HG02623 (cell line): ENCODE measurements around the gene SOD2.
A peak's percentile ranks its signal among the peaks of the same experiment; 100 is the strongest.
"Not testable (repeated sequence)": the region's sequence is repeated elsewhere in the genome, so short reads cannot be mapped to it uniquely, and the experiment has no call there.

Source experiments
- ATAC-seq: cut with Tn5 transposase; IDR thresholded peaks from one replicate; pipeline ENCODE4 v1.9.1; 2021; ENCODE audit warnings: moderate library complexity; ENCODE audit not compliant: unreplicated experiment

The SOD2 gene

DNA sequence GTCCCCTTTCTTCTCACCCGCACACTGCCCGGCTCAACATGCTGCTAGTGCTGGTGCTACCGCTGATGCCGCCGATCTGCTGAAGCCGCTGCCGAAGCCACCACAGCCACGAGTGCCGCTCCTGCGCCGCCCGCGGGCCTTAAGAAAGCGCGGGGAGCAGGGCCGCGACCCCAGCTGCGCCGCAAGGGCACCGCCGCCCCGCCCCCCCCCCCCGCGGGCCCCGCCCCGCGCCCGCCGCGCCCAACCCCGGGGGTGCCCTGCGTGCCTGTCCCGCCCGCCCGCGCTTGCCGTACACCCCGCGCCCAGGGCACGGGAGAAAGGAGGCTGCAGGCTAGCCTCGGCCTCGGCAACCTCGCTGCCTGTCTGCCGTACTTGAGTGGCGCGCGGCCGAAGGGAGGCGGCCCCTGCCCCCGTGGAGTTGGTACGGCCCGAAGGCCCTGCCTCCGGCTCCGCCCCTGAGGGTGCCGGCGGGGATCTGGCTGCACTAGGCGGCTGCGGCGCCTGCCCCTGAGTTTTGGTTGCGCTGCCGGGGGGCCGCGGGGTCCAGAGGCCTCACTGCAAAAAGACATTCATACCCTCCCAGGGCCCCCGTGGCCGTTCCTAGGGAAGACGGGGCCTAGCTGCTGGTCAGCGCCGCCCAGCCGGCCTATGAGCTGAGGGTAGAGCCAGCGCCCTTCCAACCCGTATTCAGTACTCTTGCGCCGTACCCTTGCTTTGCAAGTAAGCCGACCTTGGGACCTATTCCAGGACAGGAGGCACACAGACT lies at the start of gene SOD2:
SOD2 (minus strand) TSS at position 114 of the 766 bp plus-strand sequence; CDS start at position 40, 74 bp downstream.
- peak; percentile 74 for ATAC-seq

DNA sequence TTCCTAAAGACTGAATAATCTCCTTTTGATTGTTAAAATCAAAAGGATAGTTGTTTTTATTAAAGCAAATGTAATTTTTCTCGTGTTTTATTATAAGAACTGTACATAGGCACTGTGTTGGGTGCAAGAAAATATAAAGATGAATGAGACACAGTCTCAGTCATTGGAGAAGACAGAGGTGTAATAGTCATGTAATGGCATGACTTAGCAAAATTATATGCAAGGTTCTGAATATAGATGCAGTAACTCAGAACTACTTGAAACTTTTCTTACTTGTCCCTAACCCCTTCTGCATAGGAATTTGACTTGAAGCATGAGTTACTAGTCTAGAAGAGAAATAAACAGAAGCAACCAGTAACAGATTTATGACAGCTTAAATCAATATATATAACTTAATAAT lies 49.1 kb upstream of the SOD2 start:
- no peak for ATAC-seq

DNA sequence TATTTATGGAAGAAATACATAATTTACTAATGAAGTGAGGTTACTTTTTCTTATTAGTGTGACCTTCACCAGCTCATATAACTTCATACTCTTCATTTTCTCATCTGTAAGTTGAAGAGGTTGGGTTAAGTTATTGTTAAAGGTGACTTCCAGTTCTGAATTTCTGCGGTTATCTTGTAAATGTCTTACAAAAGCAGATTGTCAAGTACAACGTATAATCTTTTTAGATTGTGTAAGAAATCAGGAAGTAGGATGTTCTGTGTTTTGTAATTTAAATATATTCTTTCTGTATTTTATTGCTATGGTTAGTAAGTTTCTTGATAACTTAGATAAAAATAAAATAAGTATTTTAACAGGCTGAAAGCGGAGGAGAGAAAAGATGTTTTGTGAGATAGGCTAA lies 46.3 kb upstream of the SOD2 start:
- no peak for ATAC-seq

DNA sequence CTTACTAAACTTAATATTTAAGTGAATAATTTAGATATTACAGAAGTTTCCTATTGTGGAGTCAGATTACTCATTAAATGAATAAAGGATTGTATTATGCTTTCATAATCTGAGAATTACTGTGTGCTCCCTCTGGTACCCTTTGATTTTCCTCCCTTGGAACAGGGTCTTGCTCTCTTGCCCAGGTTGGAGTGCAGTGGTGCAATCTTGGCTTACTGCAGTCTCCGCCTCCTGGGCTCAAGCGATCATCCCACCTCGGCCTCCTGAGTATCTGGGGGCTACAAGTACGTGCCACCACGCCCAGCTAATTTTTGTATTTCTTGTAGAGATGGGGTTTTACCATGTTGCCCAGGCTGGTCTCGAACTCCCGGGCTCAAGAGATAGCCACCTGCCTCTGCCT lies 43.9 kb upstream of the SOD2 start:
- no peak for ATAC-seq

DNA sequence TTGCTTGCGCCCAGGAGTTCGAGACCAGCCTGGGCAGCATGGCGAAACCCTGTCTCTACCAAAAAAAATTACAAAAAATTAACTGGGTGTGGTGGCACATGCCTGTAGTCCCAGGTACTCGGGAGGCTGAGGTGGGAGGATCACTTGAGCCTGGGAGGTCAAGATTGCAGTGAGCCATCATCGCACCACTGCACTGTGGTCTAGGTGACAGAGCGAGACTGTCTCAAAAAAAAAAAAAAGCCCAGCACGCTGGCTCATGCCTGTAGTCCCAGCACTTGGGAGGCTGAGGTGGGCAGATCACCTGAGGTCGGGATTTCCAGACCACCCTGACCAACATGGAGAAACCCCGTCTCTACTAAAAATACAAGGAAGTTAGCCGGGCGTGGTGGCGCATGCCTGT lies 40.4 kb upstream of the SOD2 start:
- ATAC-seq: not testable (repeated sequence)

DNA sequence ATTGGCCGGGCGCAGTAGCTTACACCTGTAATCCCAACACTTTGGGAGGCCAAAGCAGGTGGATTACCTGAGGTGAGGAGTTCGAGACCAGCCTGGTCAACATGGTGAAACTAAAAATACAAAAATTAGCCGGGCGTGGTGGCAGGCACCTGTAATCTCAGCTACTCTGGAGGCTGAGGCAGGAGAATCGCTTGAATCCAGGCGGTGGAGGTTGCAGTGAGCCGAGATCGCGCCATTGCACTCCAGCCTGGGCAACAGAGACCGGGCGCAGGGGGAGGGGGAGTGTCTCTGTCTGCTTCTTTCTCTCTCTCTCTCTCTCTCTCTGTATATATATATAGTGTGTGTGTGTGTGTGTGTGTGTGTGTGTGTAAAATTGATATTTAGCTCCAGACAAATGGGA lies 39.5 kb upstream of the SOD2 start:
- not testable (repeated sequence) for ATAC-seq

DNA sequence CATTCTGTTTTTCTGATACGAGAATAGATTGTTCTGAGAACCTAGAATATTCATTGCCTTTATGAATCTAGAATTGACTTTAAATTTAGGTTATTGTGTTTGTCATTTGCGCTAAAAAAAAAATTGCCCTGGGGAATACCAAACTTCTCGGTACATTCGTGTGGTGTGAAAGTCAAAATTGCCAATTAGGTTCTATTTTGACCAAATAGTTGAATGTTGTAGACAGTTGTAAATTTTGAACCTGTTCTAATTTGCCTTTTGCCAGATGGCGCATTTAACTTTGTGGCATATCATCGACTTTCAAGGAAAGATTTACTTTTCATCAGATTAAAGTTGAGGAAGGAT lies 37.3 kb upstream of the SOD2 start:
- ATAC-seq: no peak

DNA sequence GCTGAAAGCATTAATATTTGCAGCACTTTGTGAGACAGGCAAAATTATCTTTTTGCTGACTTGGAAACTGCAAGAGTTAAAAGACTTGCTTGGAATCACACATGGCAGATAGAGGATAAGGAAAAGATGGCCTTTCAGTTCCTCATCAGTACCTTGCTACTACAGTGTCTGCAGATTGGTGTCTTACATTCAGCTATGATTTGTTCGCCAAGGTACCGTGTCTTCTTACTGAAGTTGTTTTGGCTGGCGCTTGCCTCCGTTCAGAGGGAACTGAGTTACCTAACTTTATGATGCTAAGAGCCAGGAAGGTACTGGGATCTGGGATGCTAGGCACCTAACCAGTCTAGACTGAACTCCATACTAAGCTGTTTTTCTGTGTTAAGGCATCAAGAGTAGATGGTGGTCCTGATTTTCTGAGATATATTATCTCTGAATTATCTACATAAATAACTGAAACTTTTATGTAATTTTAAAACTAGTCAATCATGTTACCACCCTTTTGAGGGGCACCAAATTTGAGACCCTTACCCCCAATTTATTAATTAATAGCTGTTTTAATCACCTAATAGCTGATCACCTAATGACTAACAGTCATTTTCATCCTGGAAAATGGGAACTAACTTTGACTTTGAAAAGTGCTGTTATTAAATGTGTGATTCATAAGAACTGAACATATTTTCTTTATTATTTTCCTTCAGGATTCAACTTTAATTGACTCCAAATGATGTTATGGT lies 36.7 kb upstream of the SOD2 start:
- ATAC-seq: no peak

DNA sequence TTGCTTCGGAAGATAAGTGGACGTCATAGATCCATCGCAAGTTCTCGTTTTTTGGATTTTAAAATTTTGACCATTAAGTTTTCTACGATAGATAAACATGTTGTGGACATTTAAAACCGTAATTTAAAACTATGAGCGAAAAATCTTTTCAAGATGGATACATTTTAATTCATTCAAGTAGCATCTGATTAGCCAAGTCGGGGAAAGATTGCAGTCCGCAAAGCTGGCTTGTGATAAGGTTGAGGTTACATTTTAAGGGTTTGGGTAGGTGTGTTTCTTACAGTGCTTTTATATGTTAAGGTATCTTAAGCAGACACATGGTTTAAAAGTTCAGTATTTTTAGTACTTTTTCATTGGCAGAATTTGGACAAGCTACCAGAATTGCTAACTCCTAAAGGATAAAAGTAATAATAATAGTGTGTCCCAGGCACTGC lies 35.5 kb upstream of the SOD2 start:
- ATAC-seq: no peak

DNA sequence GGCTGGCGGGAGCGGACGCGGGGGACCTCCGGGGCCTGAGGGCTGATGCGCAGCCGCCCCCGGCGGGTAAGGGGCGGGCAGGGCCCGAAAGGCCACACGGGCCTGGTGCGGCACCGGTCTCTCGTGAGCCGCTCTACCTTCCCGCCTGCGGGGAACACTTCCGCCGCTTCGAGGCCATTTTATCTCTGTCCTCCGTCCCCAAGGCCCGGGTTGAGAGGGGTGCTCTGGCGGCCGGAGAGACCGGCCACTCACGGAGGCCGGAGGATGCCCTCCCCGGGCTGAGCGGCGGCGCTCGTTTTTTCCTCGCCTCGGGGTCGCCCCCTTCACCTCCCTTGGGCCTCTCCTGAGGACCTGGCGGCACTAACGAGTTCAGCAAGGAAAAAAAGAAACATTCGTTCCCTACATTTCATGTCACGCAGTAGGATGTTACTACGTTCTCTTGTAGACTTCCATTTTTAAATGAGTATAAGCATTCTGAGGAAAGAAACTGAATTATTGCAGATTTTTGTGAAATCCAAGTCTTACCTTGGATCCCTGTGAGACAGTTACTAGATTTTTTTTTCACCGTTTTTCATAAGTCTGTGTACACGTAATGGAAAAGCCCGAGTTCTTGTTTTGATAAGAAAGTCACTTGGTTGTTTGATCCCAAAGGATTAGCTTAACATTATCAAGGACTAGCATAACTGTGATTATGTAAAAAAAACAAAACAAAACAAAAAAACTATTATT lies 34.8 kb upstream of the SOD2 start:
- peak; percentile 24 for ATAC-seq

DNA sequence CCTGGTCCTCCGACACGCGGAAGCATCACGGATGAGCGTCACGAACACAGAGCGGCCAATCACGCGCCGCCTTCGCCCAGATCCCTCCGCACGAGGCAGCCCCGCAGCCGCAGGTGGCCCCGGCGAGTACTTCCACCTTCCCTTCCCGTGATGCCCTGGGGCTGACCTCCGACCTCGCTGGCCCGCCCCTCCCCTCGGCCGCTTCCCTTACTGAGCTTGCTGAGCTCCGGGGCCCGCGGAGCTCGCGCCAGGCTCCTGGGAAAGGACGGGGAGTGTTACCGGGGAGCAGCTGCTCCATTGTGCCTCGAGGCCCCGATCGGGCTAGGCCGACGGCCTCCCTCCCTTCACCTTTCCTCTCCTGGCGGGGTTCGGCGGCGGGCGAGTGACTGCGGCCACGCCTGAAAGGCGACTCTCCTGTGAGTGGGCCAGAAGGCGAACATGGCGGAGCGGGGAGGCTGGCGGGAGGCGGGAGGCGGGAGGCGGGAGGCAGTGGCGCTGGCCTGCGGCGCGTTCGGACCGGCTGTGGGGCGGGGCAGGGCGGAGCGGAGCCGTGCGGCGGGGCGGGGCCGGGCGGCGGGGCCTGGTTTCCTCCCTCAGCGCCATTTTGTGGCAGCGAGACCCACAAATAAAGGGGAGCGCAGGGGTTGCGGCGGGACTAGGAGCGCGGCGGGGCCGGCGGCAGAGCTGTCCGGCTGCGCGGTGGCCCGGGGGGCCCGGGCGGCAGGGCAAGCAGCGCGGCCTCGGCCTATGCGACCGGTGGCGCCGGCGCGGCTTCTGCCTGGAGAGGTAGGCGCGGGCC lies 34.1 kb upstream of the SOD2 start, which contains the start of gene WTAP:
WTAP (plus strand) TSS at position 589 of the 799 bp plus-strand sequence. CDS start 8,760 bp downstream, outside the sequence.
- peak; percentile 67 for ATAC-seq

DNA sequence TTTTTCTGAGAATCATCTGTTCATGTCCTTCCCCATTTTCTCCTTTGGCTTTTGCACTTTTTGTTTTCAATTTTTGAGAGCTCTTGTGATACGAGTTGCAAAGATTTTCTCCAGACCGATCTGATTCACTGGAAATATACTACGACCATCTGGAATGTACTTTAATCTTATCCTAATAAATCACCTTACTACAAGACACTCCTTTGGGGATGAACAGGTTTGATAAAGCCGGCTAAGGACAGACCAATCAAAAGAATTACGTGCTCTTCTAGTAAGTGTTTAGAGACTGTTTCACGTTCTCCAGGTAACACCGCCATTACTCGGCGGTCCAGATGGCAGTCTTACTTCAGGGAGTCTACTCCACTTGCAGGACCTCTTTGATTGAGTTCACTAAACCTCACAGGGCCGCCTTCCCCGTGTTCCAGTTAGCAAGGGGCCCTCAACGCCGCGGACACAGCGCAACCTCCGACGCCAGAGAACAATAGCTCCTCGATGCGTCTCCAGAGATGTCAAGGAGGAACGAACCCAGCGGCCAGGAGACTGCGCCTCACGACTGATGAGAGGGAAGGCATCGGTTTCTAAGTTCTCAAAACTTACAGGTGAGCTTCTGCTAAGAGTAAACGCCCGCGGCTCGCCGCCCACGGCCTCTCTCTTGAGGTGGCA lies 33.3 kb upstream of the SOD2 start:
- ATAC-seq: peak; percentile 19

DNA sequence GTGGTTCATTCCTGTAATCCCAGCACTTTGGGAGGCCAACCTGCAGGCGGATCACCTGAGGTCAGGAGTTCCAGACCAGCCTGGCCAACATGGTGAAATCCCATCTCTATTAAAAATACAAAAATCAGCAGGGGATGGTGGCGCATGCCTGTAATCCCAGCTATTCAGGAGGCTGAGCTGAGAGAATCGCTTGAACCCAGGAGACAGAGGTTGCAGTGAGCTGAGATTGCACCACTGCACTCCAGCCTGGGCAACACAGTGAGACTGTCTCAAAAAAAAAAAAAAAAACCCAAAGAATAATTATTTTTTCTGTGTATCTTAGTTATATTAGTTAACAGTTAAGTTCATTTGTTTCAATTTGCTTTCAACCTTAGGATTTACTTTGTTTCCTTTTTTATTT lies 32.2 kb upstream of the SOD2 start:
- not testable (repeated sequence) for ATAC-seq

DNA sequence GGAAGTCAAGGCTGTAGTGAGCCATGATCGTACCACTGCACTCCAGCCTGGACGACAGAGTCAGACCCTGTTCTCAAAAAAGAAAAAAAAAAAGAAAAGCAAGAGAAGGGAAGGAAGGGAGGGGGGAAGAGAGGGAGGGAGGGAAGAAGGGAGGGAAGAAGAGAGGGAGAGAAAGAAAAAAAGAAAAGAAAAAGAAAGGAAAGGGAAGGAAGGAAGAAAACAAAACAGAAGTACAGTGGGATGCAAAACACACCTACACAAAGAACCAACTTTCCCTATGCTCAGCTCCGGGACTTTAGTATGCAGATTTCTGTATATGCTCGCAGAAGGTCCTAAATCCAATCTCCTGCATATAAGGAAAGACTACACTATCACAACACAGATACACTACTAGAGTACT lies 31.7 kb upstream of the SOD2 start:
- no peak for ATAC-seq

DNA sequence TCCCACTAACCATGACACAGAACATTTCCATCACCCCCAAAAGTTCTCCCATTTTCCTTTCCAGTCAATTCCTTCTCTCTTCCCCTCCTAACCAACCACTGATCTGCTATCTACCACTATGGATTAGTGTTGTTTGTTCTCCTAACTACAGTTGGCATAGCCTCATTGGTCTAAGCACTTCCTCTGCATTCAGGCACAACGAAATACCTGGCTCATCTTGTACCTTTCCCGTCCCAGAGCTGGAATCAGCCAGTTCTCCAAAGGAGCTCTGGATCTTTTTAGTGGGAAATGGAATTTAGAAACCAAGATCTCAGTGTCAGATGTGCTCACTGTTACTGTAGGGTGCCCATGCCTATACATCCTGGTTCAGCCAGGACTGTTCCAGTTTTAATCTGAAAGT lies 30.2 kb upstream of the SOD2 start:
- no peak for ATAC-seq

DNA sequence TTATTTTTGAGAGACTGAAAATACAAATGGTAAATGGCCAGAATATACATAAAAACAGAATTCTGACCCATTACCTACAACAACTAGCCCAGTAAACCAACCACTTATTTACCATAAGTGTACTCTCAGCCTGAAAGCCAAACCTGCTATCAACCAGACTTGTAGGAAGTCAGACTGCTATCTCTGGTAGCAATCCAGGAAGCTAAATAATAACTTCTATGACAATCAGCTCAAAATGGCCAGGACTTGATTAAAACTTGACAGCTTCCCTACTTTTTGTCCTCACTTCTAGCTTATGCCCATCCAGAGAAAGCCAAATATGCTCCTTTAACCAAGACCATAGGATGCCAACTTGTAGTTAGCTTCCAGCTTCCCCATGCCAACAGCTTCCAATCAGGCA lies 29.6 kb upstream of the SOD2 start:
- ATAC-seq: no peak

DNA sequence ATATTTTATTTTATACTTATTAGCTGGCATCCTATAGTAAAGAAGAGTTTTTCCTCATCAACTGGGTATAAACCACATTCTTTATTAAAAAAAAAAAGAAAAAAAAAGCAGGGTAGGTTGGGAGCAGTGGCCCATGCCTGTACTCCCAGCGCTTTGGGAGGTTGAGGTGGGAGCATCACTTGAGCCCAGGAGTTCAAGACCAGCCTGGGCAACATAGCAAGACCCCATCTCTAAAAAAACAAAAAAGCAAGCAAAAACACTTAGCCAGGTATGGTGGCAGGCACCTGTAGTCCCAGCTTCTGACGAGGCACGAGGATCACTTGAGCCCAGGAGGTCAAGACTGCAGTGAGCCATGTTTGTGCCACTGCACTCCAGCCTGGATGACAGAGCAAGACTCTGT lies 28.9 kb upstream of the SOD2 start:
- ATAC-seq: not testable (repeated sequence)

DNA sequence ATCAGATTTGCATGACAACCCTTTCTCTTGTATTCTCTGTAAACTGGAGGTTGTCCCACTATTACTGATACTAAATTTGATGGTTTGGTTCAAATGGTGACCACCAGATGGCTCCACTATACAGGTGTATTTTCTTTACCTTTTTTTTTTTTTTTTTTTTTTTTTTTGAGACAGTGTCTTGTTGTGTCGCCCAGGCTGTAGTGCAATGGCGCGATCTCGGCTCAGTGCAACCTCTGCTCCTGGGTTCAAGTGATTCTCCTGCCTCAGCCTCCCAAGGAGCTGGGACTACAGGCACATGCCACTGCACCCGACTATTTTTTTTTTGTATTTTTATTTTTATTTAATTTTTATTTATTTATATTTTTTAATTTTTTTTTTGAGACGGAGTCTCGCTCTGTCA lies 27.7 kb upstream of the SOD2 start:
- ATAC-seq: no peak

DNA sequence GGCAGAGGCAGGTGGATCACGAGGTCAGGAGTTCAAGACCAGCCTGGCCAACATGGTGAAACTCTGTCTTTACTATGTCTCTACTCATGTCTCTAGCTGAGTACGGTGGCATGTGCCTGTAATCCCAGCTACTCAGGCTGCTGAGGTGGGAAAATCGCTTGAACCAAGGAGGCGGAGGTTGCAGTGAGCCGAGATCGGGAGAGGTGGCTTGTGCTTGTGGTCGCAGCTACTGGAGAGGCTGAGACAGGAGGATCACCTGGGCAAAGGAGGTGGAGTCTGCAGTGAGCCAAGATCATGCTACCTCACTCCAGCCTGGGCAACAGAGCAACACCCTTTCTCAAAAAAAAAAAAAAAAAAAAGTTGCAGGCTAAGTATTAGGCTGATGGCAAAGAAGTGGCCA lies 26.2 kb upstream of the SOD2 start:
- no peak for ATAC-seq

DNA sequence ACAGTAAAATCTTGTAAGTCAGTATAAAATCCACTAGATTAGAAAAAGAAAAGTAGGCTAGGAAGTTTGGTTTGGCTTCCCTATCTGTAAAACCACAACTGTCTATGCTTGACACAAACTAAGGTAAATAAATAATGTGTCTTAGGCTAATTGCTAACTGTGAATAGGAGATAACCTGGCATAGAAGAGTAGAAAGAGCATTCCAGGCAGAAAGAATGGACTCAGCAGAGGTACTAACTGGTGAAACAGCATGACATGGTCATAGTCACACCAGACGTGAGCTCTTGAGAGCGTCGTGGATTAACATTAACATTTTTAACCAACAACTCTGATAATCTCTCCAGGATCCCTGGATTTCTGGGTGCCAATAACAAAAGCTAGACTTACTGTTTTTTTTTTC lies 25.6 kb upstream of the SOD2 start:
- no peak for ATAC-seq
